ENCODE results near the gene SH2D7.
A peak's percentile ranks its signal among the peaks of the same experiment; 100 is the strongest.

The SH2D7 gene

GRCh38 chr15:78079298-78080087, 12.9 kb upstream of the SH2D7 start:
- no peak for ATAC-seq (replicated peaks)
- no peak overlapping the region for H3K4me3 Mint-ChIP-seq
- no peaks in the 10 kb centered on the region for H3K9me3 Mint-ChIP-seq
- H3K36me3 Mint-ChIP-seq: peaks cover 0 to 4% of the 10 kb centered on the region in 2 donors
- no peak for DNase-seq
- H3K27me3 Mint-ChIP-seq: no peaks in the 10 kb centered on the region
- peaks cover 28 to 44% of the 10 kb centered on the region in 2 donors for H3K4me1 Mint-ChIP-seq
- H3K27ac Mint-ChIP-seq: no peak overlapping the region

- H3K9me3 Mint-ChIP-seq: no peaks in the 10 kb centered on the region
- ATAC-seq (replicated peaks): no peak
- peaks cover 0 to 4% of the 10 kb centered on the region in 2 donors for H3K36me3 Mint-ChIP-seq
- no peak for DNase-seq
- no peak overlapping the region for H3K27ac Mint-ChIP-seq
- H3K4me3 Mint-ChIP-seq: no peak overlapping the region
- no peaks in the 10 kb centered on the region for H3K27me3 Mint-ChIP-seq
- peaks cover 28 to 44% of the 10 kb centered on the region in 2 donors for H3K4me1 Mint-ChIP-seq
Measured at GRCh38 chr15:78080088-78080460, 12.3 kb upstream of the SH2D7 start.

DNA sequence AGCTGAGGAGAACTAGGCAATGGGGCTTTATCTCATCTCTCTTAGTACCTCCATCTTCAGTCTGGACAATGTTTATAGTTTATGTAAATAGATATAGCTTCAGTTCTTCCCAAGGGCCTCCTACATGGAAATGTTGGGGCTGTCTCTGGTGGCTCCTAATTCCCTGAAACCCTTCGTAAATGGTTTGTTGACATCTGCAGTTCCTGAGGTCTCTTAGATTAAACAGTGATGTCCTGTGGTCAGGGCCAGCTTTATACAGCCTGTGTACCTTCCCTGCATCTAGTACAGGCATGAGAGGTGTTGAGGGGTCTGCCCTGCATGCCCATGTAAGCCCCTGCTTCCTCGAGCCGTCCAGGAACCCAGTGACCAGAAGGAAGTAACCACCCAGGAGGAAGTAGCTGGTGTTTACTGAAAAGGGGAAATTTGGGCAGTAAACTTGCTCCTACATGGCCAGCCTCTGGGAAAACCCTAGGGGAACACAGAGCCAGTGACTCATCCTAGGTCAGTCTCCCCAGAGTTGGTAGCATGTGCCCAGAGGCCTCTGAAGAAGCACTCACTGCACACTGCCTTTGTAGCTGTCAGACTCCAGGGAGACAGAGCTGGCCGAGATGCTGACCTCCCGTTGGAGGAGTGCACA, 10.1 kb upstream of the SH2D7 start:
- H3K27ac Mint-ChIP-seq: peak overlapping the region; percentile 21
- ATAC-seq (replicated peaks): peak; percentile 50 to 66

GRCh38 chr15:78082743-78083110, 9.6 kb upstream of the SH2D7 start:
- H3K4me3 Mint-ChIP-seq: peak overlapping the region in 1 of 2 donors; percentile 14
- no peaks in the 10 kb centered on the region for H3K9me3 Mint-ChIP-seq
- H3K4me1 Mint-ChIP-seq: peaks cover 22 to 27% of the 10 kb centered on the region in 2 donors
- ATAC-seq (replicated peaks) (no peak), DNase-seq (no peak)
- H3K36me3 Mint-ChIP-seq: no peaks in the 10 kb centered on the region
- H3K27me3 Mint-ChIP-seq: no peaks in the 10 kb centered on the region
- peak overlapping the region; percentile 37 for H3K27ac Mint-ChIP-seq

More for the DNA sequence above, 10.1 kb upstream of the SH2D7 start:
- Mint-ChIP-seq H3K36me3 (no peaks in the 10 kb centered on the region), H3K9me3 (no peaks in the 10 kb centered on the region), H3K4me3 (peak overlapping the region in 1 of 2 donors; percentile 14), H3K4me1 (peaks cover 19 to 25% of the 10 kb centered on the region in 2 donors), H3K27me3 (no peaks in the 10 kb centered on the region)
- DNase-seq: peak; percentile 16

DNA sequence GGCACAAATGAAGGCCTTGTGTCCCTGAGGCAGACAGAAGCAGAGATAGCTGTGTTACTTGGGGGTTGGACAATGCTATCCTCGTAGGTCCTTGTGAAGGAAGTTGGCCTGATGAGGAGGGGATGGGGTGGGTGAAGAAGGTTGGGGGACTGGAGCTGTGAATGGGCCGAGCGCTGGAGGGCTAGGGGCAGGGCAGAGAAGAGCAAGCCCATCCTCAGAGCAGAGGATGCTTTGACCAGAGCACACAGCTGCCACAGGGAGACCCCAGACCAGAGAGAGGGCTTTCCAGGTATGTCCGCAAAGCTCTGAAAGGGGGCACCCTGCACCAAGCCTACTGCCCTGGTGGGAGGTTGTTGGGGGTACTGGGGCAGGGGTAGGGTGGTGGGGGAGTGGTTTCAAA, 9.2 kb upstream of the SH2D7 start:
- DNase-seq (no peak), ATAC-seq (replicated peaks) (no peak)
- no peak overlapping the region for H3K27ac Mint-ChIP-seq
- H3K4me3 Mint-ChIP-seq: no peak overlapping the region
- H3K4me1 Mint-ChIP-seq: peaks cover 23 to 27% of the 10 kb centered on the region in 2 donors
- H3K27me3 Mint-ChIP-seq: no peaks in the 10 kb centered on the region
- H3K36me3 Mint-ChIP-seq: no peaks in the 10 kb centered on the region
- no peaks in the 10 kb centered on the region for H3K9me3 Mint-ChIP-seq

GRCh38 chr15:78083687-78084448, 8.5 kb upstream of the SH2D7 start:
- no peaks in the 10 kb centered on the region for H3K36me3 Mint-ChIP-seq
- H3K27me3 Mint-ChIP-seq: no peaks in the 10 kb centered on the region
- no peak overlapping the region for H3K27ac Mint-ChIP-seq
- H3K4me3 Mint-ChIP-seq: no peak overlapping the region
- no peak for ATAC-seq (replicated peaks)
- DNase-seq: no peak
- peaks cover 27 to 30% of the 10 kb centered on the region in 2 donors for H3K4me1 Mint-ChIP-seq
- no peaks in the 10 kb centered on the region for H3K9me3 Mint-ChIP-seq

- Mint-ChIP-seq H3K4me3 (no peak overlapping the region), H3K36me3 (no peaks in the 10 kb centered on the region), H3K27ac (no peak overlapping the region), H3K4me1 (peaks cover 27 to 29% of the 10 kb centered on the region in 2 donors), H3K27me3 (no peaks in the 10 kb centered on the region), H3K9me3 (no peaks in the 10 kb centered on the region)
- ATAC-seq (replicated peaks) (no peak), DNase-seq (no peak)
Measured at GRCh38 chr15:78084449-78084750, 8.0 kb upstream of the SH2D7 start.

DNA sequence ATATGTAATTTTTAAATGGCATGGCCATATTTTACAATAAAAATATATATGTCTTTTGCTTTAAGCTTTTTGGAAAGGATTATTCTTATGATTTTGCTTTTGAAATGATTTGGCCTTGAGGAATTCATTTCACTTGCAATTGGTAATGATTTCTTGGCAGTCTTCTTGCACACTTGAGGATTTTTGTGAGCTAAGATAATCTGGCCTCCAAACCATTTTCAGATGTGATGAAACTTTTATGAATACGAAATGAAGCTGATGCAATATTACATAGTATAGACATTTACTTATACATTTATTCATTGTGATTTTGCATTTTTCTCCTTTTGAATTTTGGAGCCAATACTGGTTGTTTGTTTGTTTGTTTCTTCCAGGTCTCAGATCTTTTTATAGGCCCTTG, 6.4 kb upstream of the SH2D7 start:
- peaks cover 27 to 29% of the 10 kb centered on the region in 2 donors for H3K4me1 Mint-ChIP-seq
- no peak for ATAC-seq (replicated peaks)
- no peaks in the 10 kb centered on the region for H3K9me3 Mint-ChIP-seq
- H3K4me3 Mint-ChIP-seq: no peak overlapping the region
- DNase-seq: no peak
- no peaks in the 10 kb centered on the region for H3K27me3 Mint-ChIP-seq
- no peak overlapping the region for H3K27ac Mint-ChIP-seq
- H3K36me3 Mint-ChIP-seq: no peaks in the 10 kb centered on the region

DNA sequence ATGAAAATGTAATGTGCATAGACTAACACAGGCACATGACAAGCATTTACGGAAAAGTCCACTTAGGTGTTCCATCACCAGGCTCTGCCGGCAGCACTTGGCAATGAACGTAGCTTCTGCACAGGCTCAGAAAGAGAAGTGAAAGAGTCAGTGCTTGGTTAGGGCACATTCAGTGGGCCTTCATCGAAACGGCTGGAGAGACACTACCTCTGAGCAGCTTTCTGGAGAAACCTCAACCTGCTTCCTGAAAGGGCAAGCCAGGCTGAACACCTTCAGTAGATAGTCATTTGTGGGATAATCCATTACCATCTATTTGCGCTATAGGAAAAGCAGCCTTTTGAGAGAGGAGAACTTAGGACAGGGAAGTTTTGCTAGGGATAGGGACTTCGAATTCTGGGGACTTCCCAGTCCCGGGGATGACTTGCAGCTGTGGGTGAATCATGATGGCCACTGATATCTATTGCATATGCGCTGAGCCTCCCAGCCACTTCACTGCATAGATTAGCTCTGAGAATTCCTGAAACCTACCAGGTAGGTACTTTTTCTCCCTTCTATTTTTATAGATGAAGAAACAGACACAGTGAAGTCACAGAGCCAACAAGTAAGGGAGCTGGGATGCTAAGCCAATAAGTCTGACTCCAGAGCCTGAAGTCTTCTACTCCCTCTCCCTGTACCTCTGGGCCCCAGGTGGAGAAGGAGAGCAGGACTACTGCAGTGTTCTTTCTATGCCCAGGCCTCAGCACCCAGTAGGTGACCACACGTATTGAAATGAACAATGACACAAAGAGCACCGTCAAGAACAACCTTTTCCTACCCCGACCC, 4.2 kb upstream of the SH2D7 start:
- H3K9me3 Mint-ChIP-seq: no peaks in the 10 kb centered on the region
- peak; percentile 44 for DNase-seq
- H3K36me3 Mint-ChIP-seq: no peaks in the 10 kb centered on the region
- H3K27me3 Mint-ChIP-seq: no peaks in the 10 kb centered on the region
- peak; percentile 98 to 99 for ATAC-seq (replicated peaks)
- H3K4me1 Mint-ChIP-seq: peaks cover 16 to 17% of the 10 kb centered on the region in 2 donors
- H3K27ac Mint-ChIP-seq: peak overlapping the region; percentile 80
- no peak overlapping the region for H3K4me3 Mint-ChIP-seq

GRCh38 chr15:78088773-78089080, 3.6 kb upstream of the SH2D7 start:
- no peaks in the 10 kb centered on the region for H3K36me3 Mint-ChIP-seq
- DNase-seq (no peak), ATAC-seq (replicated peaks) (no peak)

GRCh38 chr15:78090422-78091063, 1.8 kb upstream of the SH2D7 start:
- Mint-ChIP-seq H3K27ac (no peak overlapping the region), H3K36me3 (no peaks in the 10 kb centered on the region), H3K4me1 (peaks cover 13 to 15% of the 10 kb centered on the region in 2 donors), H3K4me3 (no peak overlapping the region), H3K9me3 (no peaks in the 10 kb centered on the region), H3K27me3 (no peaks in the 10 kb centered on the region)
- ATAC-seq (replicated peaks) (no peak), DNase-seq (no peak)

More at GRCh38 chr15:78088773-78089080, 3.6 kb upstream of the SH2D7 start:
- no peaks in the 10 kb centered on the region for H3K27me3 Mint-ChIP-seq
- no peak overlapping the region for H3K27ac Mint-ChIP-seq
- H3K4me1 Mint-ChIP-seq: peaks cover 13 to 15% of the 10 kb centered on the region in 2 donors
- H3K4me3 Mint-ChIP-seq: no peak overlapping the region
- H3K9me3 Mint-ChIP-seq: no peaks in the 10 kb centered on the region

GRCh38 chr15:78093242-78094020, 1.1 kb downstream of the SH2D7 start:
- Mint-ChIP-seq H3K27ac (no peak overlapping the region), H3K4me3 (no peak overlapping the region)
- no peak for ATAC-seq (replicated peaks)

GRCh38 chr15:78097667-78098066, 5.3 kb downstream of the SH2D7 start:
- H3K27me3 Mint-ChIP-seq: no peaks in the 10 kb centered on the region
- DNase-seq (no peak), ATAC-seq (replicated peaks) (no peak)
- no peaks in the 10 kb centered on the region for H3K4me1 Mint-ChIP-seq
- H3K36me3 Mint-ChIP-seq: no peaks in the 10 kb centered on the region
- no peak overlapping the region for H3K4me3 Mint-ChIP-seq
- H3K9me3 Mint-ChIP-seq: no peaks in the 10 kb centered on the region
- H3K27ac Mint-ChIP-seq: no peak overlapping the region

More at GRCh38 chr15:78093242-78094020, 1.1 kb downstream of the SH2D7 start:
- Mint-ChIP-seq H3K27me3 (no peaks in the 10 kb centered on the region), H3K9me3 (no peaks in the 10 kb centered on the region), H3K4me1 (peaks cover 4 to 6% of the 10 kb centered on the region in 2 donors), H3K36me3 (no peaks in the 10 kb centered on the region)
- no peak for DNase-seq

Measured in stimulated activated naive B cell treated with anti-CD40 and anti-IgM and Interleukin-4, amounts not matched to agents 10 μg/mL and 1 μg/mL and 100 μg/mL, for 72 hours (primary cell).